ENCODE data around the gene TRAK1.

TRAK1 gene

DNA sequence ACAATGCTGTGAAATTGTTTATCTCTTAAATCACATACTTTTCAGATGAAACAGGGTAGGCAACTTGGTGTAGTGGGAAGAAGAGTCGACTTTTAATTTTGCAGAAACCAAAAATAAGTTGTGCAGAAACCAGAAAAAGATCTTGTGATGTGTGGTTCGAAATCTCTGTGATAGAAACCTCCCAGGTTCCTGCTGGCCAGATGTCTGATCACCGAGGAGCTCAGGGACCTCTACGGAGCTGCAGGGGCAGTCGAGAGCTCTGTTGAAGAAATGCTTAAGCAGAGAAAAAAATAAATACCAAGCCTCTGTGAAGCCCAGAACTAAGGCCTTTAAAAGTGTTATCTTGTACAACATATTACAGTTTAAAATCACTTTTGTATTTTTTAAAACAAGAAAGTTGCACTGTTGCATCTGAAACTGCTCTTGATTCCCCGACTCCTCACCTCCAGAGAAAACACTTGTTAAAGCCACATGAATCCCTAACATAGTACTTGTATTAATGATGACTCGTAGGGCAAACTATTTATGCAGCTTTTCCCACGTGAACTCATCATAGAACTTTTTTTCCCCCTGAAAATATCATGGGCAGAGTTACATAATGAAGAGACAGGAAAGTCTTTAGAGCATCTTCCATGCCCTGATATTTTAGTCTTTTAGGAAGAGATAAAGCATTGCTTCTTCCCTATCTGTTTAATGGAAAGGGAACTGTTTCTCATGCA lies 123.6 kb downstream of the TRAK1 start:
- DNase-seq, result no peak

DNA sequence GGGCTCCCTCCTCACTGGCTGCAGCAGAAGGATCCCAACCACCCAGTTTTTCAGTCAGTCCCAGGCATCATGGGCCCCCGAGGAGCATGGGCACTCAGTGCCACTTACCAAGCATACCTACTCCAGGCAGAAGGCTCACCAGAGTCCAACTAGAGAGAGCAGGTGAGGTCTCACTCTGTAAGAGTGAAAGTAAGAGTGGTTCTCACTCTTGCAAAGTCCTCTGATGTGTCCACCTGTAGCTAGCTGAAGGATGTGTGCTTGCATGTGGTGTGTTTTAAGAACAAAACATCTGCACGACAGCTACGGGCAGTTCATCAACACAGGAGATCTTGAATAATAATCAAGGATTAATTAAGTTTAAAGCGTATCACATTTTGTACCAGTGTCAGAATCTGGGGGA lies 125.1 kb downstream of the TRAK1 start:
- DNase-seq, result no peak

DNA sequence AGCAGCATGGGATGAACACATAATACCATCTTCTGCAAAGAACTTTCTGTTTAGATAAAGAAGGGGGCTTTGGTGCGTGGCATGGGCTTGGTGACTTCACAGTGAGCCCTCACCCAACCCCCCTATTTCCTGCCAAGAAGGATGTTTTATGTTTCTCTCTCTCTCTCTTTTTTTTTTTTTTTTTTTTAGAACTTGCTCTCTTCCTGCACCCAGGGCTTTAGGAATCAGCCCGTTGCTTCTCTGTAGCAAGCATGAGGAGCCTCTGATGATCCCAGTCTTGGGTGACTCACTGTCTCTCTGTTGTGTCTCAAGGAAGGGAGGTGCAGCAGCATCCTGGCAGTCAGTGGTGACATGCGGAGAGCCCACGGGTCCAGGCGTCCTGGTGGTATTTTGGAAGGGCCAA lies 125.8 kb downstream of the TRAK1 start:
- no peak for DNase-seq

DNA sequence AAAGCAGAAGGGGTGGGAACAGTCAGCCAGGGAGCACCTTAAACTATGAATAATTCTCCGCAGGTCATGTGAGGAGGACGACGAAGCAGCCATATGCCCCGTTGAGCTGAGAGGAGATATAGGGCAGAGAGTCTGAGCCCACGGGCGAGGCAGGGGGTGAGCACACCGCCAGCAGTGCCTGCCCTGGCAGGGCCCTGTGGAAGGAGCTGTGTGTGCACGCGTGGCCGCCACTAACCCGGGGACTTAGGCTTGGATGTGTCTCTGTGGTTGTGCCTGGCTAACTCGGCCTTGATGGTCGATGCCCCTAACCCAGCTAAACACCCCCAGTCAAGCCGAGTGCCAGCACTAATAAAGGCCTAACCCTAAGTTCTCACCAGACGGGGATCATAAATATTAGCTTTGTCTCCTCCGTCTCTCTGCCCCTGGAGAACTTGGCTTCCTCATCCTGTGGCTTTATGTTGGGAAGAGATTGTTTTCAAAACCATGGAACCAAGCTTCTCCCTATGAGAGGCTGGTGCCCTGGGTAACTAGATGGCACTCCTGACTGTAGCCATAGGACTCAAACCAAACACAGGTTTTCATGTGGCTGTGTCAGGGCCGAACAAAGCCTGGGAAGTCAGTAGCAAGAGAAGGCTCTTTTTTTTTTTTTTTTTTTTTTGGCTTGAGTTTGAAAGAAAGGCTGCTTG lies 129.4 kb downstream of the TRAK1 start:
- no peak for DNase-seq

DNA sequence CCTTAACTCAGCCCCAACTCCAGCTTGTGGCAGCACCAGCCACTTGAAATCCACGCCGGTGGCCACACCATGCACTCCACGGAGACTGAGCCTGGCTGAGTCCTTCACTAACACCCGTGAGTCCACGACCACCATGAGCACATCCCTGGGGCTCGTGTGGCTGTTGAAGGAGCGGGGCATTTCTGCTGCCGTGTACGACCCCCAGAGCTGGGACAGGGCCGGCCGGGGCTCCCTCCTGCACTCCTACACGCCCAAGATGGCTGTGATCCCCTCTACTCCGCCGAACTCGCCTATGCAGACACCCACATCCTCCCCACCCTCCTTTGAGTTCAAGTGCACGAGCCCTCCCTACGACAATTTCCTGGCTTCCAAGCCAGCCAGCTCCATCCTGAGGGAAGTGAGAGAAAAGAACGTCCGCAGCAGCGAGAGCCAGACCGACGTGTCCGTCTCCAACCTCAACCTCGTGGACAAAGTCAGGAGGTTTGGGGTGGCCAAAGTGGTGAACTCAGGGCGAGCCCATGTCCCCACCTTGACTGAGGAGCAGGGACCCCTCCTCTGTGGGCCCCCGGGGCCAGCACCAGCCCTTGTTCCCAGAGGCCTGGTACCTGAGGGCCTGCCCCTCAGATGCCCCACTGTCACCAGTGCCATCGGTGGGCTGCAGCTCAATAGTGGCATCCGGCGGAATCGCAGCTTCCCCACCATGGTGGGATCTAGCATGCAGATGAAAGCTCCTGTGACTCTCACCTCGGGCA lies 132.0 kb downstream of the TRAK1 start:
- DNase-seq, result no peak

DNA sequence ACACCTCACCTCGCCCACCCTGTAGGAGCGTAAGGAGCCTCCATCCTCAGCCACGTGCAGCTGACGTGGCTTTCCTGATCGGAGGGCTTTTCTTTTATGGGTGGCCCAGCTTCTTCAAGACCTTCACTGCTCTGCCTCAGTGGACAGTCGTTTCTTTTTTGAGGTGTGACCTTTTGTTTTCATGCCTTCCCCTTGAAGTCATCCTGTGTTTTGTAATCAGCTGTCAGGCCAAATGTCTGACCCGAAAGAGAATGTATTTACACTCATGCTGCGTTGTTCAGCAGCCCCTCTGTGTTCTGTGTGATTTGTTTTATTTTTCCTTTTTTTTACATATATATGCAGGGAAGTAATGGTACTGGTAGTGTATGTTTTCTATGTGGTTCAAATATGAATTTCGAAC lies 133.0 kb downstream of the TRAK1 start:
- DNase-seq, result no peak

DNA sequence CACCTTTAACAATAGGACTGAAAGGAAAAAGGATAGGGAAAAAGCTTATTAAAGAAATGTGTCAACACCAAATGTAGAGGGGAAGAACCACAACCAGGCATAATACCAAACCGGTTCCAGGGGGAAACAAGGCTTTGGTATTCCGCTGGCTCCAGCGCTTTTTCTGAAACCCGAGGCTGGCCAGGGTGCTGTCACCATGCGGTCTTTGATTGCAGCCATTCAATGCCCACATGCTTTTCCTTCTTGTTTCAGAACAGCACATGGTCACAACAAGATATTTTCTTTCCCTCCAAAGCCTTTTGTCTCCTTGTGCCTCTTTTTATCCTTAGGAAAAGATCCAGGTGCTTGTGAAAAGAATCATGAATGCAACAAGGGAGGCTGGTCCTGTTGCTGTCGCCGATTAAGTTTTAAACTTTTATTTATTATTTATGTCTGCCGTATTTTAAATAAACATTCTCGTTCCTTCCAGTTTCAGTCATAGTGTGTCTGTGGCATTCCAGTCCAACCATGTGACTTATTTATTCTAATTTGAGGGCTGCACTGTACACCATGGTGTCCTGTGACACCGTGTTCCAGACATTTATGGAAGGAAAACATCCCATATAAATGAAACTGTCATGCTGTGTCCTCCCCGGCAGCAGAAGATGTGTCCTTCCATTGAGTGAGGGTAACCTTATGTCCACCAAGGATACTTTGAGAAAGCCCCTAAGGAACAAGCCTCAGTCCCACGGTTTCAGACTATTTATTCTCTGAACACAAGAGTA lies 133.7 kb downstream of the TRAK1 start:
- DNase-seq, result no peak

DNA sequence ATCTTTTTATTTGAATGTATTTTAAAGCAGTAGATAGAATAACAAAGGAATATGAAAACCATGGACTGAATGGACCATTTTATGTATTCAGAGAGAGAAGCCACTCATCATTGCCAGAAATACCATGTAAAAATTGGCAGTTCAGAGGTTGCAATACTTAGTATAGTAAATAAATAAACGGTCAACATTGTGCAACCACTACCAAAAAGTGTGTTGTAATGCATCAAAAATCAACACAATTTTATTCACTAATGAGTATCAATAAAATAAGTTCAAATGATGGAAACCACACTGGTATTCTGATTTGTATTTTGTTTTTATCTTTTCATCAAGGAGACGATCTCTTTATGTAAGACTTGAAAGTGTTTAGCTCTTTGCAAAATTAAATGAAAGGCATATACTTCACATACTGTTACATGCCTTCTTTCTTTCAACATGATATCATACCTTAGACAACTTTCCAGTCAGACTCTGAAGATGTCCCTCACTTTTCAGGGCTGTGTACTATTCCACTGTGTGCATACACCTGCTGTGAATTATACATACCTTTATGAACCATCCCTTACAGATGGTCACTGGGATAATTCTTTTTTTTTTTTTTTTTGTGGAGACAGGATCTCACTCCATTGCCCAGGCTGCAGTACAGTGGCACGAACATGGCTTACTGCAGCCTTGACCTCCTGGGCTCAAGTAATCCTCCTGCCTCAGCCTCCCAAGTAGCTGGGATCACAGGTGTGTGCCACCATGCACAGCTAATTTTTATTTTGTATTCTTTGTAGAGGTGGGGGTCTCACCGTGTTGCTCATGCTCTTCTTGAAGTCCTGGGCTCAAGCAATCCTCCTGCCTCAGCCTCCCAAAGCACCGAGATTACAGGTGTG lies 134.6 kb downstream of the TRAK1 start:
- DNase-seq, result no peak

DNA sequence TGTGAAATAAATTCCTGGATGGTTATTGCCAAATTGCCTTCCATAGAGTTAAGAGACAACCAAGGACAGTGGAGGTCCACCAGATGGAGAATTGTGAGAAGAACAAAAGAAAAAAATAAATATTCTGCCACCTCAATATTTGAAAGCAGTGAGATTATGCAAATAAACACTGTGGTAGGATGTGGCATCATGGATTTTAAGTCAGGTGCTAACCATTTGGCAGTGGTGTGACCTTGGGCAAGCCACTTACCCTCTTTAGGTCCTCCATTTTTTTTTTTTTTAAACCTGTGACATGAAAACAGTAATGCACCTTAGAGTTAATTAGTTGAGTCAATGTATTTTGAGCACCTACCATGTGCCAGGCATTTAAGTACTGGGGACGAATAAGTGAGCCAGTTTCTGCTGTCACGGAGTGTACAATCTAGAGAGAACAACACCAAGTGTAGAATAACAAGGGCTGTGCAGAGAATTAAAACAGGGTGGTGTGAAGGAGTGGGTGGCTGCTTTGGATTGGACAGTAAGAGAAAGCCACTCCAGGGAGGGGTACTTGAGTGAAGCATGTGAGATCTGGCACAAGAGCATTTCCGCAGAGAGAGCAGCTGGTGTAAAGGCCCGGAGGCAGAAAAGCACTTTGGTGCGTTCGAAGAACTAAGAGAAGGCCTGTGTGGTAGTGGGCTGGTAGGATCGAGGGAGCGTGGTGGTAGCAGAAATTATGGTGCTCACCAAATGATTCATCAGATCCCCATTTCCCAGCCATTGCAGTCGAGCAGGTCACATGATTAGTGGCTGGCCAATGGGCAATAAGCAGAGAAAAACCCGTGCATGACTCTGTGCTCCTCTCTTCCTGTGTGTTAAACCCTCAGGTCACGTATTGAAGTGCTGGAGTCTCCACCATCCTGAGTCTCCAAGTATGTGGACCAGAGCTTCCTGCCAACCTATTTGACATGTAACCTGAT lies 135.6 kb downstream of the TRAK1 start:
- no peak for DNase-seq

DNA sequence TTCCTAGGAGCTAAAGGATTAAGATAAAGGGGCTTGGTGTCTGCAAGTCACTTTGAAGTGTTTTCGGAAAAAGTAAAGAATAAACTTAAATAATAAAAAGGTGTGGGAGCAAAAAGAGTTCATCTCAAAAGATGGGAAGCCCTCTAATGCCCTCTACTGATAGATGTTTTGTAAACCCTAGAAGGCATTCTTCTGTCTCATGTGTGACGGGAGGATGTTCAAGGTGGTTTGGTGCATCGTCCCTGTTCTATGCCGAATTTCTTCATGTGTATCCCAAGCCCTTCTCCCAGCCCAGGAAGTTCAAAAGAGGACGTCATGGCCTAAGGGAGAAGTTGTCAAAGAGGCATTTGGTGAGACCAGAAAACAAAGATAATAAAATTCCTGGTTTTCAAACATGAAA lies 137.6 kb downstream of the TRAK1 start:
- DNase-seq, result no peak

DNA sequence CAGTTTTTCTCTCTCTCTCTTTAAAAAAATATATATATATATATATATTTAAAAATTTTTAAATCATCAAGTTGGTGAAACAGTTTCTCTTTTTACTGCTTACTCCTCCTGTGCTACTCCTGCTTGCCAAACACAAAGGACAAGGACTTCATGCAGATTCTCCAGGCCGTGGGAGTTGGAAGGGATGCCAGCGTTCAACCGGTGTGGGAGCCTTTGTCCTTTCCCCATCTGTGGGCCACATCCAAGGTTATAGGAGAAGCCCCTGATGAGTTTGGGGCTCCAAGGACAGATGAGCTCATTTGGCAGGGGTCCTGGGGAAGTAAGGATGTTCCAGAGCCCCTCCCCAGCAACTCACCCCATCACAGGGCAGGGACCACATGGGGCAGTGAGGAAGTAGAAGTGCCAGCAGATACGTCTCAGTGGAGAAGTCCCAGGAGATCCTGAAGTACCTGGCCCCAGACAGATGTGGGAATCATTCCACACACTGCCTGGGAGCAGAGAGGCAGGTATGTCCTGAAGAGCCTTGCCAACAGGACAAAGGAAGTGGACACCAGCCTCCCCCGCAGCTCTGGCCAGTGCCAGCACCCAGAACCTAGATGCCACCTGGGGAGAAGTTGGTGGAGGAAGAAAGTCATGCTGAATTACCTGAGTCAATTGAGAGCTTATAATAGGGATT lies 138.2 kb downstream of the TRAK1 start:
- DNase-seq, result no peak

DNA sequence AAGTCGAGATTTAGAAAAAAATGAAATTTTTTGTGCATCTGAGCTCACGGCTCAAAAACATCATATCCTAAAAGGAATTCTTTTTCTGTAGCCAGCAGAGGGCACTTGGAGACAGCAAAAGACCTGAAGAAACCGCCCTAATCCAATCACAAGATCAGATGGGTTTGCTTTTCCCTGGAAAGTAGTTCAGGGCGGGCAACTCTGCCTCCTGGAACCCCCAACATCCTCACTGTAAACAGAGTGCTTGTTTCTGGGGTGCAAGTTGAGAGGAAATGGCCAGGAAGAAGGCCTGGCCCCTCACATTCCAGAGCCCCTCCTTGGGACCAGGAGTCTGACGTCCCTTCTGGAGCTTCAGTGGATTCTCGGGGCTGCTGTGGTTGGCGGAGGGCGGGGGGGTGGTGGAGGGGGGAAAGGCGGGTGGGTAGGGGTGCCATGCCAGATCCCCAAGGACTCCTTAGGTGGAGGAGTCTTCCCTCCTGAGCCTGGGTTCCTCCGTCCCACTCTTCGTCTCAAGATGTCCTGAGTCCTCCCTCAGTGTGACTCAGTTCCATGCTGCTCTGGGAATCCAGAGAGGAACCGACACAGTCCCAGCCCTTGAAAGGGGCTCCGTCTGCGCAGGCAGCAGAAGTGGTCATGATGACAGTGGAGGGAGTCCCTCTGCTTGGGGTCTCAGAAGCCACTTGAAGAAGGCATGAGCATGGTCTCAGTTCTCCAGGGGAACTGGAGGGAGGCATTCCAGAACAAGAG lies 139.0 kb downstream of the TRAK1 start:
- DNase-seq, result no peak

DNA sequence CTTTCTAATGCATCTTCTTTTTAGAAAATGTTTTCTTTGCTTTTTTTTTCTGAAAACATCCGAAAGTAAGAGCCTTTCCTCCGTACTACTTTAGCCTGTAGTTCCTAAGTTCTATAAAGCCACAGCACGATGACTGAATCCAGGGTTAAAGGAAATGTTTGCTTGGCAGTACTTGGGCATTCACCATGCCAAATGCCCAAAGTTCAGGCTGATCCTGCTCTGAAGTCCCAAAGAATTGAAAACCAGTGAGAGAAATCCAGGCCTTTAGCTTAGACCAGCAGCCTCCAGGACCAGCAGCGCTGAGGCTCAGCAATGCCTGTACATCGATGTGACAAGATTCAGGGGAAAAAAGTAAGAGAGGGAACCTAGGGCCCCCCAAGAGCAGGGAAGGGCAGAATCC lies 139.7 kb downstream of the TRAK1 start:
- DNase-seq, result no peak

DNA sequence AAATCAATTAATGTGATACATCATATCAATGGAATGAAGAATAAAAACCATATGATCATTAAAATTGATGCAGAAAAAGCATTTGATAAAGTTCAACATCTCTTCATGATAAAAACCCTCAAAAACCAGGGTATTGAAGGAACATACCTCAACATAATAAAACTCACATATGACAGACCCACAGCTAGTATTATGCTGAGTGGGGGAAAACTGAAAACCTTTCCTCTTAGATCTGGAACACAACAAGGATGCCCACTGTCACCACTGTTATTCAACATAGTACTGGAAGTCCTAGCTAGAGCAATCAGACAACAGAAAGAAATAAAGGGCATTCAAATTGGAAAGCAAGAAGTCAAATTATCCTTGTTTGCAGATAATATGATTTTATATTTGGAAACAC lies 144.4 kb downstream of the TRAK1 start:
- DNase-seq, result no peak

DNA sequence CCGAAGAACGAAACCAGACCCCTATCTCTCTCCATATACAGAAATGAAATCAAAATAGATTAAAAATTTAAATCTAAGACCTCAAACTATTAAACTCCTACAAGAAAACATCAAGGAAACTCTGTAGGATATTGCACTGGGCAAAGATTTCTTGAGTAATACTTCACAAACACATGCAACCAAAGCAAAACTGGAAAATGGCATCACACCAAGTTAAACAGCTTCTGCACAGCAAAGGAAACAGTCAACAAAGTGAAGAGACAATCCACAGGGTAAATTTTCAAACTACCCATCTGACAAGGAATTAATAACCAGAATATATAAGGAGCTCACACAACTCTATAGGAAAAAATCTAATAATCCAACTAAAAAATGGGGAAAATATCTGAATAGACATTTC lies 145.5 kb downstream of the TRAK1 start:
- no peak for DNase-seq

DNA sequence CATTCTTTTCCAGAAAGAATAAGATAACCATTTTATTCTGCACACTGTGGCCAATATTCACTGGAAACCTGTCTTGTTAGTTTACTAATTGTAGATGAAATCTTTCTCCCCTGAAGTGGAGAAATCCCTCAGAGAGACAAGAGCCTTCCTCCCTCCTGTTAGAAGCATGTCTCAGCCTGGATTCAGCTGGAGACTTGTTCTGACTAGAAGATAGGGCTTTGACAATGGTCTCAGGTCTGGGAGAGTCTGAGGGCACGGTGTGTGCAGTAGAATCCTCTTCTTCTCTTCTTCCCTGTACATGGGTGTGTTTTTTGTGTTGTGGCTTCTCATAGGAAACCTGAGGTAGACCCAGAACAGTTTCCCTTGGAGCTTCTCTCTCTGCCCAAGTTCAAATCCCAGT lies 154.9 kb downstream of the TRAK1 start:
- DNase-seq, result no peak

DNA sequence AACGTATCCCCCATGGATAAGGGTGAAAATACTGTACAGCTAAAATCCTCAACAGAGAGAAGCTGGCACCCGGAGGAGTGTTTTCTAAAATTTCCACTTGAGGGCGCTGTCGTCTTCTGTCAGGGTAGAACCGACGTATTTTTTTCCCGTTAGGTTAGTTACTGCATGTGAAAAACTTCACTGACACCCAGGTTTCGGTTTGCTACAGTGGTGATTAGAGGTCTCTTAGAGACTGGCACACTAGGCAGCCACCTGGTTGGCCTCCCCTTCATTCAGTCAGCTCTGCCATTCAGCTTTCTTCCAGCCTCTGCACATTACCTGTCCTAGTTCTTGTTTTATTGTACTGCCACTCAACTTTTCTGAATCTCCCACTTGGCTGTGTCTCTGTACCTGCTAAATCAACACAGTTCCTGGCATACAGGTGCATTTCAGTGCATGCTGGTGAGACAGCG lies 156.4 kb downstream of the TRAK1 start:
- no peak for DNase-seq

DNA sequence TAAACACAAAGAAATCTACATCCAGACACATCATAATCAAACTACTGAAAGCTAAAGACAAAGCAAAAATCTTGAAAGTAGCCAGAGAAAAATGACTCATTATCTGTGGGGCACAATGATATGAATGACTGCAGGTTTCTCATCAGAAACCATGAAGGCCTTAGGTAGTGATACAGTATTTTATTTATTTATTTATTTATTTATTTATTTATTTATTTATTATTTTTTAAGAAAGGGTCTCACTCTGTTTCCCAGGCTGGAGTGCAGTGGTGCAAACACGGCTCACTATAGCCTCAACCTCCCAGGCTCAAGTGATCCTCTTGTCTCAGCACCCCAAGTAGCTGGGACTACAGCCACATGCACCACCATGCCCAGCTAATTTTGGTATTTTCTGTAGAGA lies 159.6 kb downstream of the TRAK1 start:
- no peak for DNase-seq

DNA sequence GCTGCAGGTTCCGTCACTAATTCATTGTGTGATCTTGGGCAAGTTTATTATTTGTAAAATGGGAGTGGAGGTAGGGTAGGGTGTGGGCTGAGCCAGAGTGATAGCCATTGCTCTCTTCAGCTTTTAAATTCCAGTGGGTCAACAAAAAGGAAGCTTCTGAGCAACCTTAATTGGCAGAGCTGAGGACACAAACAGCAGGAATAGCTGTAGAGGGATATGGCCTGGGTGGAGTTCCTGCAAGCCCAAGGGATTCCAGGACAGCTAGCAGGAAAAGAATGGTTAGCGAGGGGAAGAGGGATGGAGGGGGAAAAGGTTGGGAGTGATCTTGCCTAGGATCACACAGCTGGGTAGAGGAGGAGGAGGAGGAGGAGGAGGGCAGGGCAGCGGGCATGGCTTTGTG lies 163.4 kb downstream of the TRAK1 start:
- no peak for DNase-seq
